Stimulated activated CD4-positive, alpha-beta T cell treated with anti-CD3 and anti-CD28 coated beads, Interleukin-4, amount 100 ng/mL, for 24 hours (primary cell): Measurements from ENCODE around the gene GAL3ST3.
"Not testable (repeated sequence)": the region's sequence is repeated elsewhere in the genome, so short reads cannot be mapped to it uniquely, and the experiment has no call there.

ENCODE experiments used
- DNase-seq: peaks from one replicate; pipeline ENCODE4 v3.0.0-alpha.2; 2020

Gene GAL3ST3, protein sequence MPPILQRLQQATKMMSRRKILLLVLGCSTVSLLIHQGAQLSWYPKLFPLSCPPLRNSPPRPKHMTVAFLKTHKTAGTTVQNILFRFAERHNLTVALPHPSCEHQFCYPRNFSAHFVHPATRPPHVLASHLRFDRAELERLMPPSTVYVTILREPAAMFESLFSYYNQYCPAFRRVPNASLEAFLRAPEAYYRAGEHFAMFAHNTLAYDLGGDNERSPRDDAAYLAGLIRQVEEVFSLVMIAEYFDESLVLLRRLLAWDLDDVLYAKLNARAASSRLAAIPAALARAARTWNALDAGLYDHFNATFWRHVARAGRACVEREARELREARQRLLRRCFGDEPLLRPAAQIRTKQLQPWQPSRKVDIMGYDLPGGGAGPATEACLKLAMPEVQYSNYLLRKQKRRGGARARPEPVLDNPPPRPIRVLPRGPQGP

DNA sequence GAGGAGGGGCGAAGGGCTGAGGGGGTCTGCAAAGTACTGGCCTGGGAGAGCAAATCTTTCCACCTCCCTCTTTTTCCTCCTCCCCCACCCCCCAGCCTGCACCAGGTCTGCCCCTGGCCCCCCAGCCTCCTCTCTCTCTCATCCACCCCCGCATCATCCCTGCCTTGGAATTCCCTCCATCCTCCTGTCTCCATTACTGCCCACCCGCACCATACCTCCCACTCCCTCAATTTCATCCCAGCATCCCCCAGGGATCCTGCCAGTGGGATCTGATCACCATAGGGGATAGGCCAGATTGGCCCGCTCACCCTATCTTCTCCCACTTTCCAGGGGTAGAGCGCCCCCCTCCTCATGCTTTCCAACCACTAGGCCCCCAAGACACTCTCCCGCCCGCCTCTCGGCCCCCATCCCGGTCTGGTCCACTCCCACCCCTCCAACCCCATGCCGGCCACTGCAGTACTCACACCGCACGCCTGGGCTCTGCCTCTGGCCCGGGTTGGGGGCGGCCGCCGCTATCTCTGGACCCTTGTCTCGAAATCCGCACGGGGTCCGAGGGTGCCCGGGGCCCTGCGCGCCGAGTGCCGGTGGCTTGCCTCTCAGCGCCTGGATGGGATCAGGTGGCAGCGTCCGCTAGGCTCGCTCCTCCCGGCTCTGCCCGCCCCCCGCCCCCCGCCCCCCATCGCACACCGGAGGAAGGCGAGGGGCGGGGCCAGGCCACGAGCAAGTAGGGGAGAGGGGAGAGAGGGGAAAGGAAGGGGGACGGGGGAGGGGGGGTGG, at the start of gene GAL3ST3:
Gene GAL3ST3 (minus strand): TSS at position 615 of the 777 bp plus-strand sequence. CDS start 3,746 bp downstream, outside the sequence.
- DNase-seq: no peak

DNA sequence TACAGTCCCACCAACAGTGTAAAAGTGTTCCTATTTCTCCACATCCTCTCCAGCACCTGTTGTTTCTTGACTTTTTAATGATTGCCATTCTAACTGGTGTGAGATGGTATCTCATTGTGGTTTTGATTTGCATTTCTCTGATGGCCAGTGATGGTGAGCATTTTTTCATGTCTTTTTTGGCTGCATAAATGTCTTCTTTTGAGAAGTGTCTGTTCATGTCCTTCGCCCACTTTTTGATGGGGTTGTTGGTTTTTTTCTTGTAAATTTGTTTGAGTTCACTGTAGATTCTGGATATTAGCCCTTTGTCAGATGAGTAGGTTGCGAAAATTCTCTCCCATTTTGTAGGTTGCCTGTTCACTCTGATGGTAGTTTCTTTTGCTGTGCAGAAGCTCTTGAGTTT, 43.2 kb upstream of the GAL3ST3 start:
- not testable (repeated sequence) for DNase-seq

DNA sequence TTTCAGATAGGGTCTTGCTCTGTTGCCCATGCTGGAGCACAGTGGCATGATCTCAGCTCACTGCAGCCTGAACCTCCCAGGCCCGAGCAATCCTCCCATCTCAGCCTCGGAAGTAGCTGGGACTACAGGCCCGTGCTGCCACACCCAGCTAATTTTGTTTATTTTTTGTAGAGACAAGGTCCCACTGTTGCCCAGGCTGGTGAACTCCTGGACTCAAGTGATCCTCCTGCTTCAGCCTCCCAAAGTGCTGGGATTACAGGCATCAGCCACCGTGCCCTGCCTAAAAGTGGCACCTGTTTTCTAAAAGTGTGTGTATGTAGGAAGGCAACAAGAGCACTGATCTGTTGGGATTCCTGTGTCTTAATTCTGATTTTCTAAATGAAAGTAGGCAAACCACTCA, 41.3 kb upstream of the GAL3ST3 start:
- DNase-seq: no peak

DNA sequence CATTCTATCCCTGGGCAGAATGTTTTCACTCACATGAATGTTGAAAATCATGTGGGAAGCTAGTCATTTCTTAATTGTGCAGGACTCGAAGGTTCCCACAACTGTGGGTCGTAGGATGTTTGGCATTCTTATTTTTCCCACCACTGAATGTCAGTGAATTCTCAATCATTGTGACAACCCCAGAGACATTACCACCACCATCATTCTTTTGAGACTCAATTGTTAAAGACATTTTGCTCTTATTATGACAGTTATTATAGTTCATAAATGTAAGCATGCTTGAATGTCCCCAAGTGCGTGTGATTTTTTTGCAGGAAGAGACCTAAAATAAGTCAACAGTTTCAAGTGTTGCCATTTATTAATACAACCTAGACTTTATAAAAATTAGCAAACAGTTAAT, 40.1 kb upstream of the GAL3ST3 start:
- DNase-seq: no peak

DNA sequence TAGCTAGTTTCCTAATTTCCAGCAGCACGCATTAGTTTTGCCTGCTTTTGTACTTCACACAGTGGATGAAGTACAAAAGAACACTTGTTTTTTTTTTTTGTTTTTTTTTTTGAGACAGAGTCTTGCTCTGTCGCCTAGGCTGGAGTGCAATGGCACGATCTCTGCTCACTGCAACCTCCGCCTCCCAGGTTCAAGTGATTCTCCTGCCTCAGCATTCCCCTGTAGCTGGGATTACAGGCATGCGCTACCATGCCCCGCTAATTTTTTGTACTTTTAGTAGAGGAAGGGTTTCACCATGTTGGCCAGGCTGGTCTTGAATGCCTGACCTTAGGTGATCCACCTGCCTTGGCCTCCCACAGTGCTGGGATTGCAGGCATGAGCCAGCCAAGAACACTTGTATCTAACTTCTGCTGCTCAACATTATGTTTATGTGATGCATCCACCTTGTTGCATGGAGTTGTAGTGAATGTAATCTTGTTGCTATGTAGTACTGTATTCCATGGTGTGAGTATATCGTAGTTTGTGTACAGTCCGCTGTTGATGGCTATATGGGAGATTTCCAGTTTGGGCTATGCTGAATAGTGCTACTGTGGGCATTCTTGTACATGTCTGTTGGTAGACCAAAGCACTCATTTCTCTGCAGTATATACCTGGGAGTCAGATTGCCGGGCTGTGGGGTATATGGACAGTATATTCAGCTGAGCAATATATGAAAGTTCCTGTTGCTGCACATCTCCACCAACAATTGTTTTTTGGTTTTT, 38.4 kb upstream of the GAL3ST3 start:
- no peak for DNase-seq

DNA sequence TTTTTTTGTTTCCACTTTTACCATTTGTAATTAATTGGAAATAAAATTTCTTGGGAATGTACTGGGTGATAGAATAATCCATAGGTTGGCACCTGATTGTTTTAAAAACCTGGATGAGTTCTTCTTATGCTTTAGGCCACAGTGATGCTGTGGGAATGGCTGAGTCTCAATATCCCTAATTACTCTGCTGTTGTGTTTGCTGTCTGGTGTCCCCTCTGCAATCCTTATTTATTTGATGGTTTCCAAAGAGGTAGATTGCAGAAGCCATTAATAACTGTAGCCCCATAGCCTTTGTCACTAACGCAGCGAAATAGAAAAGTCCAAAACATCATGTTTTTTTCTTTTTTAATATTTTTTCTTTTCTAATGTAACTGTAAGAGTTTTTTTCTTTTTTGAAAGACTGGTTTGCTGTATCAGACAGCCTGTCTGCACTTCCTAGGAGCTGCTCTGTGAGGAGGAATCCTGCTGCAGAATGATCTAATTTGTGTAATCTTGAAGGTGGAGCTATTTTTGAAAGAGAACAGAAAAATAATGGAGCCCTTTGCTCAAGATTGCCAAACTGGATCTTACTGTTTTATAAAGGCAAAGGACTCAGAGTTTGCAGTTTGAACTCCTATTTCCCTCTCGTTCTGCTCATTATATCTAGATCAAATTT, 36.0 kb upstream of the GAL3ST3 start:
- DNase-seq: no peak

DNA sequence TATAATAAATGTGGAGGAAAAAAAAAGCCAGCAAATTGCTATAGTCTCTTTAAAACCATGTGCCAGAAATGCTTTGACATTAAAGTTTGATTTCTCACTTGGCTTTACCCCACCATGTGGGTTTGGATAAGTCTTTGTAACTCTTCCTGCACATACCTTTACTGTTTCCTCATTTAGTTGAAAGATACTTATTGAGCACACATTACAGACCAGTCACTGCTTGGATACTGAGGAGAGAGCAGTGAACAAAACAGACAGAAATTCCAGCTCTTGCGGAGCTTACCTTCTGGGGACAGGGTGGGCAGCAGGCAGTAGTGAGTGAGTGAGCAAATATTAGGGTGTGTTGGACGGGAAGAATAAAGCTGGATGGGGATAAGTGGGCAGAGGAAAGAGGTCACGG, 34.8 kb upstream of the GAL3ST3 start:
- DNase-seq: no peak

DNA sequence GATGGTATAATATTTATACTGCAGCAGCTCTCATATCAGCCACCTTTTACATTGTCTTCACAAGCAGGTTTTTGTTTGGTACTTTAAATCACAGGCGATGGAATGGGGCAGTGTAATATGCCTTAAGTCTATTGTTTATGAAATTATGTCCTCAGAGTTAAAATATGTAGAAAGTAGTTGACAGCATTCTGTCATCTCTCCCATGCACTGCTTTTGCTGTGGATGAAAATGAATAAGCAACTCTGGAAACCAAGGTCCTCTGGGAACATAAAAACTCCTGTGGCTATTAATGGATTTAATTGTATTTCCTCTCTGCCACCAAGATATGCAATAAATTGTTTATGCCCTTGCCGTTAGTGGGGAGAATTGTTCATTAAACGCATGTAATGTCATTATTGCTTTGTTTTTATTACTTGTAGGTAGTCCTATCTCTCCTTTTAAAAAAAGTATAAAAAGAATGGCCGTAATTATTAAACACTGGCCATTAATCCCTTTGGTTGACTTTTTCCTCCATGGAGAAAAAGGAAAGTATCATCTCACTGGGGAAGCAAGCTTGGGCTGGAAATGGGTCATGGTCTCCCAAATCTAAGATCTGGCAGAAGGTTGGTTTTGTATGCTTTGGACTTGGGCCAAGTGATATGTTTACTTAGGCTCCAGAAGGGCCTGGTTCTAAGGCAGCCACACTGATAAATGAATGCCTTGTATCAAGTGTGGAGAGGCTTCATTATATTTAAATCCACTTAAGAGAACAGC, 34.2 kb upstream of the GAL3ST3 start:
- DNase-seq: no peak

DNA sequence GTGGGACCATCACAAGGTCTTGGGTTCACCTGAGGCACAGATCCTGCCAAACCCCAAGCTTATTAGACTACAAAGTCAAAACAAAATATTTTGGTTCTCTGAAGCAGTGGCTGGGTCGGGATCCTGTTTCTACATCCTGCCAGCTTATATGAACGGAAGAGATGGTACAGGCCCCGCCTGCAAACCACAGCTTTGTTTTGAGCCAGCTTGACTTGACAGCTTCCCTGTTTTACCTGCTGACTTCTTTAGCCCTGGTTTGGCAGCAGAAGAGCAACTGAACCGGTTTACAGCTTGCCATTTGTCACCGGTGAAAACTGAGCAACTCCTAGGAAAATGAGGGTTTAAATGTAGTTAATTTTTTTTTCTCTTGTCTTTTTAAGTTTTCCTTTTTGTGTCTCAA, 32.5 kb upstream of the GAL3ST3 start:
- DNase-seq: peak; percentile 68

DNA sequence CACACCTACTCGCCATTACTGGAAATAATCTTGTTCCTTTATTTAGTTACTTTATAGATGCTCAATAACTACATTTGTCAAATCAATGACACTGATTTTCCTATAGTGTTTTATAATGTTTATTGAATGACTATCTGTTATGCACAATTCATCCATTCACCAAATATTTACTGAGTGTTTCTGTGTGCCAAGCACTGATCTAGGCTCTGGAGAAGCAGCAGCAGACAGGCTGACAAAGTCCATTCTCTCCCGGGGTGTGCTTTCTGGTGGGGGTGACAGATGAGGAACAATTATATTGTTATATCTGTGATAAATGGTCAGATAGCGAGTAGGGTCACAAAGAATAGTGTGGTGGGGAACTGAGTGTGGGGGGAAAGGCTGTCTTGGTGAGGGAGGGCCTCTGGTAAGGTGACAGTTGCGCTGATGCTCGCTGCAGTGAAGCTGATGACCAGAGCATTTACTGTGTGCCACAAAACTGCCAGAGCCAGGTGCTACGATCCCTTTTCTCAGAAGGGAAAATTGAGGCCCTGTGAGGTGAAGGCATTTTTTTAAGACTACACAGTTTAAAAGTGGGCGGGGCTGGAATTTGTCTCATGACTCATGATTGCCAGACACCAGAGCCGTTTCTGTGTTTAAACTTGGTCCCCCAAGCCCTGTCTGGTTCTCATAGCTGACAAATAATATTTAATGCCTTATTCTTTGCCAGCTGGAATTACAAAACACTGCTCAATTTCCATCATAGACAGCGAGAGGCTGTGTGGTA, 31.3 kb upstream of the GAL3ST3 start:
- peak; percentile 79 for DNase-seq

DNA sequence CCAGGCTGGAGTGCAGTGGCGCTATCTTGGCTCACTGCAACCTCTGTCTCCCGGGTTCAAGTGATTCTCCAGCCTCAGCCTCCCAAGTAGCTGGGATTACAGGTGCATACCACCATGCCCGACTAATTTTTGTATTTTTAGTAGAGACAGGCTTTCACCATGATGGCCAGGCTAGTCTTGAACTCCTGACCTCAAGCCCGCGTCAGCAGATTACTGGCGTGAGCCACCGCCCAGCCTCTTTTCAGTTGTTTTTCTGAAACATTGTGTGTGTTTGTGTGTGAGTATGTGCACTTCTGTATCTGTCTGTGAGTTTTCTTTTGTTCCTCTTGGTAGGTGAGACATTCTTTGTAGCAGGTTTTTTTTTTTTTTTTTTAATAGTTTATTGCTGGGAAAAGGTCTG, 30.0 kb upstream of the GAL3ST3 start:
- not testable (repeated sequence) for DNase-seq

DNA sequence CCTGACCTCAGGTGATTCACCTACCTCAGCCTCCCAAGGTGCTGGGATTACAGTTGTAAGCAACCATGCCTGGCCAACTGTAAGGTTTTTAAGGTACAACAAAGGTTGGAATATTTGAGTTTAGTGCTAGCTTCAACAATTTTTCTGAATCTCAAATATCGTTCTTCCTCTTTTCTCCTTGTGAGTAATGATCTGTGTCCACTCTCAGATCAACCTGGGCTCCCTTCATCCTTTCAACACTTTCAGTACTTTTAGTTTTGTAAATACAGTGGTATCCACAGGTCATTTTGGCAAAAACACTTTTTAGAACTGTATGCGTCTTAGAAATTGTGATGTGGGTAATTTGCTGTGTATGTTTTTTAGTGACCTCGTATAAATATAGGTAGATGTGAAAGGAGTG, 29.0 kb upstream of the GAL3ST3 start:
- DNase-seq: no peak

DNA sequence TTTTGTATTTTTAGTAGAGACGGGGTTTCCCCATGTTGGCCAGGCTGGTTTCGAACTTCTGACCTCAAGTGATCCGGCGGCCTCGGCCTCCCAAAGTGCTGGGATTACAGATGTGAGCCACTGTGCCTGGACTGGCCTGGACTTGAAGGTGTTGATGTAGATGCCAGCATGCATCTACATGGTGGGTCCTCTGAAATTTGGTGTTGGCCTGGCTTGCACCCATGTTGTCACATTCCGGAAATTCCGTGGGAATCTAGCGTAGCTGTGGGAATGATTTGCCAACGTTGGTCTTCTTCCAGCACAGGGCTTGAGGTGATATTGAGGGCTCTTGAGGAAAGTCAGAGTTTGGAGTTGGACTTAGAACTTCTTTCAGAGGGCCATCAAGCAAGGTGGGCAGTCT, 27.6 kb upstream of the GAL3ST3 start:
- DNase-seq: no peak

DNA sequence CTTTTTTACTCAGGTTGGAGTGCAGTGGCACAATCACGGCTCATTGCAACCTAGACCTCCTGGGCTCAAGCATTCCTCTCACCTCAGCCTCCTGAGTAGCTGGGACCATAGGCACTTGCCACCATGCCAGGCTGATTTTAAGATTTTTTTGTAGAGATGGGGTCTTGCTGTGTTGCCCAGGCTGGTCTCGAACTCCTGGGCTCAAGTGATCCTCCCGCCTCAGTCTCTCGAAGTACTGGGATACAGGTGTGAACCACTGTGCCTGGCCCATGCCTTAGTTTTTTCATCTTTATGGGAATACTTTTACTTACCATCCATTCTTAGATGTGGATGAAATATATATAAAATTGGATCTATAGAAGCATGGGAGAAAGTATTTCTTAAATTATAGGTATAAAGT, 26.3 kb upstream of the GAL3ST3 start:
- no peak for DNase-seq

DNA sequence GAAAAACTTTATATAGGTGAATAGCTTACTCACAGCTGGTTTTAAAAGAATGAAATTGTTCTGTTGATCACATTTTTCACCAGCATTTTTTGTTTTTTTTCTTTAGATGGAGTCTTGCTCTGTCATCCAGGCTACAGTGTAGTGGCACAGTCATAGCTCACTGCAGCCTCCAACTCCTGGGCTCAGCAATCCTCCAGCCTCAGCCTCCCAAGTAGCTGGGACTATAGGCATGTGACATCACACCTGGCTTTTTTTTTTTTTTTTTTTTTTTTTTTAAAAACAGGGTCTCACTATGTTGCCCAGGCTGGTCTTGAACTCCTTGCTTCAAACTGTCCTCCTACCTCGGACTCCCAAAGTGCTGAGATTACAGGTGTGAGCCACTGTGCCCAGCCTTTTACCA, 24.7 kb upstream of the GAL3ST3 start:
- DNase-seq: no peak

DNA sequence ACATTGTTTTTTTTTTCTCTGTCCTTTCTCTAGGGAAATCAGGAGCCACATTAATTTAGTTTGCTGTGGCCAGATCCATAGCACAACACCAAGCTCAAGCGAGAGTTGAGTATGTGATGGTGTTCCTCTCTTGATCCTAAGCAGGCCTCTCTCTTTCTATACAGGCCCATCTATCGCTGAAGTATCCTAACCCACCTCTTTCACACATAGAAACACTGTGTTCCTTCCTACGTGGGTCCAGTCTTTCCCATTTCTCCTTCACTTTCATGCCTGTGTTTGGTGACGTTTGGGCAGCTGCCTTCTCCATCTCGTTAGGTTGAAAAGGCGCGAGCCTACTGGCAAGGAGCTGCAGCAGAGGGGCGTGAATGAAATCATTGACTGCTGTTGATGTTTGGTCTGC, 23.6 kb upstream of the GAL3ST3 start:
- no peak for DNase-seq

DNA sequence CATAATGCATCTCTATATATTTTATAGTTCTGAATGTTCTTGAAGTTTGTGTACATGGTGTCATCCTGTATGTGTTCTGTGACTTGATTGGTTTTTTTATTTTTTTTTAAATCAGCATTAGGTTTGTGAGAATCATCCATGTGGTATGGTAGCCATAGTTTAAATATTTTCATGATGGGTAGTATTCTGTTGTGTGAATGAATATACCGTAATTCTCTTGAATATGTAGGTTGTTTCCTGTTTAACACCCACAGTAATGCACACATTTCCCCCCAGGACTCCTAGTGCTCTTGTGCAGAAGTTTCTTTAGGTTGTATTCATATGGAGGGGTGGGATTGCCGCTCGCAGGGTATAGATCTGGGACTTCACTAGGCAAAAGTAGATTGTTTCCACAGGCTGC, 23.1 kb upstream of the GAL3ST3 start:
- DNase-seq: peak; percentile 8

DNA sequence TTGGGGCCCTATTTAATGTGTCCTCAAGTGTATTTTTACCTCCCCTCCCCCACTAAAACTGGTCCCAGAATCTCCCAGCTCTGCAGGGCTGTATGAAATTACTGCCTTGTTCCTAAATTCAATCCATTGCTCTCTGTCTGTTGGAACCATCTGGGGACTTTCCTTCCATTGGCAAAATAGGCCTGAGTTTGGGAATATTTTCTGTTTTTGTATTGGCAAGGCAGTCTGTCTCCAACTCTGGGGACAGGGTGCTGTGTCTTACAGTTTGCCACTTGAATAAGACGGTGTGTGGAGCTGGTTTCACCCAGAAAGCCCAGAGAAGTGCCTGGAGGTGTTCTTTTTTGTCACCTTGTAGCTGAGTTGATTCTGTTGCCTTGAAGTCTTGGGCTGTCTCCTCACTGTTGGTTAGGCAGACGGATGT, 22.4 kb upstream of the GAL3ST3 start:
- DNase-seq: peak; percentile 12

DNA sequence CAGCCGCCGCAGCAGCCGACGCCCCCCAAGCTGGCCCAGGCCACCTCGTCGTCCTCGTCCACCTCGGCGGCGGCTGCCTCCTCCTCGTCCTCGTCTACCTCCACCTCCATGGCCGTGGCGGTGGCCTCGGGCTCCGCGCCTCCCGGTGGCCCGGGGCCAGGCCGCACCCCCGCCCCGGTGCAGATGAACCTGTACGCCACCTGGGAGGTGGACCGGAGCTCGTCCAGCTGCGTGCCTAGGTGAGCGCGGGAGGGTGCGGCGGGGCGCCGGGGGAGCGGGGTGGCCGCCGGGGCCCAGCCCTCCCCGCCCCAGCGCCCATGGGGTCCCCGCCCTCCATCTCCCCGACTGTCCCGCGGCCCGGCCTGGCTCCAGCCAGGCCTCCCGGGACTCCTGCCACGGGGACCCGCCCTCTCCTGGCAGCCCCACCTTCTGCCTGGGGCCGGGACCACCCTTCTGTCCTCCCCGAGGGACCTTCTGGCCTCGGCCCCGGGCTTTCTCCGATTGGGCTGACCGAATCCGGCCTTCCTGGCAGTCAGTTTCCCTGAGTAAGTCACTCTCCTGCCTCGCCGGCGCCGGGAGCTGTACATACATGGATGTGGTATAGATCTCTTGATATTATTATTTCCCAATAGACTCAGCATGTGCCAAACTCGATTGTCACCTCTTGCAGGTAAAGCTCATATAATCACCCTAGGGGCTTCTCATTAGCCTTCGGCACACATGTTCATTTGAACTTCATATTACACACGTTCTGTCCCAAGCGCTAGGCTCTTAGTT, 21.8 kb upstream of the GAL3ST3 start:
- peak; percentile 31 for DNase-seq
